HuH-7.5 (cell line): Measurements from ENCODE around the gene DCTN4.

Source experiments
- DNase-seq: peaks from one replicate; pipeline ENCODE4 v3.0.0; 2011; ENCODE audit warnings: low spot score

DCTN4 gene

GRCh38 chr5:150738862-150739261, 20.0 kb downstream of the DCTN4 start:
- DNase-seq: no peak

GRCh38 chr5:150734579-150735384, 24.0 kb downstream of the DCTN4 start:
- no peak for DNase-seq

- no peak for DNase-seq
These were observed 27.1 kb downstream of the DCTN4 start for GRCh38 chr5:150731669-150732242.

GRCh38 chr5:150729859-150730258, 29.0 kb downstream of the DCTN4 start:
- DNase-seq: no peak

GRCh38 chr5:150723845-150724244, 35.0 kb downstream of the DCTN4 start:
- DNase-seq: no peak

- no peak for DNase-seq
These were observed 48.7 kb downstream of the DCTN4 start for GRCh38 chr5:150710165-150710564.

GRCh38 chr5:150706776-150707390, 51.9 kb downstream of the DCTN4 start:
- DNase-seq: no peak

GRCh38 chr5:150703762-150704161, 55.1 kb downstream of the DCTN4 start:
- DNase-seq: no peak

GRCh38 chr5:150700594-150701377, 58.0 kb downstream of the DCTN4 start, which contains the start of gene RBM22:
Gene RBM22, minus strand, starts transcription at chr5:150701062. Its CDS starts 77 bp downstream, at chr5:150700985.
- DNase-seq: peak; percentile 46

- no peak for DNase-seq
These were observed 58.6 kb downstream of the DCTN4 start for GRCh38 chr5:150700246-150700593.

- no peak for DNase-seq
These were observed 64.2 kb downstream of the DCTN4 start for GRCh38 chr5:150694612-150695011.

GRCh38 chr5:150692276-150692675, 66.5 kb downstream of the DCTN4 start:
- no peak for DNase-seq

GRCh38 chr5:150690760-150691159, 68.1 kb downstream of the DCTN4 start:
- DNase-seq: no peak

- no peak for DNase-seq
These were observed 69.7 kb downstream of the DCTN4 start for GRCh38 chr5:150689120-150689519.

- DNase-seq: no peak
These were observed 82.2 kb downstream of the DCTN4 start for GRCh38 chr5:150676578-150676977.

- no peak for DNase-seq
These were observed 83.7 kb downstream of the DCTN4 start for GRCh38 chr5:150675069-150675468.

- no peak for DNase-seq
These were observed 84.4 kb downstream of the DCTN4 start for GRCh38 chr5:150674341-150674821.

- no peak for DNase-seq
These were observed 85.9 kb downstream of the DCTN4 start for GRCh38 chr5:150672884-150673275.

GRCh38 chr5:150672237-150672883, 86.5 kb downstream of the DCTN4 start:
- no peak for DNase-seq

GRCh38 chr5:150671509-150672236, 87.1 kb downstream of the DCTN4 start:
- DNase-seq: no peak

- DNase-seq: no peak
These were observed 87.9 kb downstream of the DCTN4 start for GRCh38 chr5:150670948-150671310.
